ENCODE results near the gene HRH2. TPM values are rescaled to one million over a fixed set of nuclear protein-coding genes. Genes with fewer than 3 reads are reported as not detected.
"Not testable (repeated sequence)": the region's sequence is repeated elsewhere in the genome, so short reads cannot be mapped to it uniquely, and the experiment has no call there.

HRH2 gene
- total RNA-seq, 5 donors from 2014 or later (not counting 1 experiment from before 2014, with no cell fraction given): 2.9 to 14.4 (median 5.5) TPM

- no peaks in the 10 kb centered on the region for H3K9me3 ChIP-seq
- H3K36me3 ChIP-seq (ENCODE audit: control insufficient read depth in 2 of 2, extremely low read depth in 1 of 2, insufficient read depth in 1 of 2, low read length in 1 of 2): no peaks in the 10 kb centered on the region
- no peak overlapping the region for H3K4me3 Mint-ChIP-seq
- ATAC-seq (replicated peaks in 1 of 4) (no peak), DNase-seq (no peak)
- no peaks in the 10 kb centered on the region for H3K9me3 Mint-ChIP-seq
- 46% methylated on average over 7 of the region's 14 CpGs for WGBS (ENCODE audit: insufficient coverage)
- H3K36me3 Mint-ChIP-seq: no peaks in the 10 kb centered on the region
- H3K4me1 Mint-ChIP-seq: peaks cover 0 to 4% (median 3%) of the 10 kb centered on the region in 3 donors
- no peak overlapping the region for H3K27ac Mint-ChIP-seq
- peaks cover 8 to 20% of the 10 kb centered on the region in 2 experiments for H3K27me3 ChIP-seq (replicated peaks in 1 of 2; ENCODE audit: control insufficient read depth in 2 of 2, extremely low read depth in 1 of 2, insufficient read depth in 2 of 2, low read length in 1 of 2)
- H3K27me3 Mint-ChIP-seq: peaks cover 37 to 71% of the 10 kb centered on the region in 2 donors
- POLR2A ChIA-PET: no interaction called here
- H3K27ac ChIP-seq (ENCODE audit: low read length): no peak overlapping the region
- H3K4me3 ChIP-seq (ENCODE audit: control insufficient read depth in 1 of 2, extremely low read depth in 1 of 2, low read length in 1 of 2): no peak overlapping the region
- no peaks in the 10 kb centered on the region for H3K4me1 ChIP-seq (ENCODE audit: control insufficient read depth in 1 of 2, extremely low read depth in 1 of 2, insufficient read depth in 2 of 2, low read length in 2 of 2)
- CTCF ChIA-PET: no interaction called here
Observed at GRCh38 chr5:175750511-175750931, 92.7 kb downstream of the HRH2 start.

GRCh38 chr5:175751369-175751768, 93.5 kb downstream of the HRH2 start:
- Mint-ChIP-seq H3K9me3 (no peaks in the 10 kb centered on the region), H3K27ac (no peak overlapping the region), H3K4me3 (no peak overlapping the region), H3K36me3 (no peaks in the 10 kb centered on the region), H3K27me3 (peaks cover 43 to 72% of the 10 kb centered on the region in 2 donors), H3K4me1 (peaks cover 0 to 4% (median 3%) of the 10 kb centered on the region in 3 donors)
- no peaks in the 10 kb centered on the region for H3K9me3 ChIP-seq
- POLR2A ChIA-PET: no interaction called here
- no peak overlapping the region for H3K27ac ChIP-seq (ENCODE audit: low read length)
- no peak for DNase-seq
- no peaks in the 10 kb centered on the region for H3K4me1 ChIP-seq (ENCODE audit: control insufficient read depth in 1 of 2, extremely low read depth in 1 of 2, insufficient read depth in 2 of 2, low read length in 2 of 2)
- H3K4me3 ChIP-seq (ENCODE audit: control insufficient read depth in 1 of 2, extremely low read depth in 1 of 2, low read length in 1 of 2): no peak overlapping the region
- H3K36me3 ChIP-seq (ENCODE audit: control insufficient read depth in 2 of 2, extremely low read depth in 1 of 2, insufficient read depth in 1 of 2, low read length in 1 of 2): no peaks in the 10 kb centered on the region
- H3K27me3 ChIP-seq (replicated peaks in 1 of 2; ENCODE audit: control insufficient read depth in 2 of 2, extremely low read depth in 1 of 2, insufficient read depth in 2 of 2, low read length in 1 of 2): peaks cover 8 to 23% of the 10 kb centered on the region in 2 experiments
- CTCF ChIA-PET: no interaction called here
- no peak for ATAC-seq (replicated peaks in 1 of 4)
- 92% methylated on average over 4 of the region's 5 CpGs for WGBS (ENCODE audit: insufficient coverage)

- Mint-ChIP-seq H3K4me3 (no peak overlapping the region), H3K27ac (no peak overlapping the region), H3K36me3 (no peaks in the 10 kb centered on the region), H3K4me1 (no peaks in the 10 kb centered on the region), H3K27me3 (peaks cover 46 to 72% of the 10 kb centered on the region in 2 donors), H3K9me3 (no peaks in the 10 kb centered on the region)
- ChIA-PET CTCF (no interaction called here), POLR2A (no interaction called here)
- no peaks in the 10 kb centered on the region for H3K4me1 ChIP-seq (ENCODE audit: control insufficient read depth in 1 of 2, extremely low read depth in 1 of 2, insufficient read depth in 2 of 2, low read length in 2 of 2)
- WGBS (ENCODE audit: insufficient coverage): 52% methylated on average over 6 of the region's 10 CpGs
- H3K27ac ChIP-seq (ENCODE audit: low read length): no peak overlapping the region
- DNase-seq (no peak), ATAC-seq (replicated peaks in 1 of 4) (no peak)
- peaks cover 6 to 26% of the 10 kb centered on the region in 2 experiments for H3K27me3 ChIP-seq (replicated peaks in 1 of 2; ENCODE audit: control insufficient read depth in 2 of 2, extremely low read depth in 1 of 2, insufficient read depth in 2 of 2, low read length in 1 of 2)
- H3K9me3 ChIP-seq: no peaks in the 10 kb centered on the region
- no peaks in the 10 kb centered on the region for H3K36me3 ChIP-seq (ENCODE audit: control insufficient read depth in 2 of 2, extremely low read depth in 1 of 2, insufficient read depth in 1 of 2, low read length in 1 of 2)
- no peak overlapping the region for H3K4me3 ChIP-seq (ENCODE audit: control insufficient read depth in 1 of 2, extremely low read depth in 1 of 2, low read length in 1 of 2)
Observed at GRCh38 chr5:175752826-175753535, 95.1 kb downstream of the HRH2 start.

- Mint-ChIP-seq H3K27me3 (peaks cover 54 to 69% of the 10 kb centered on the region in 2 donors), H3K36me3 (no peaks in the 10 kb centered on the region), H3K4me3 (no peak overlapping the region), H3K4me1 (no peaks in the 10 kb centered on the region), H3K27ac (no peak overlapping the region), H3K9me3 (no peaks in the 10 kb centered on the region)
- no peak overlapping the region for H3K4me3 ChIP-seq (ENCODE audit: control insufficient read depth in 1 of 2, extremely low read depth in 1 of 2, low read length in 1 of 2)
- no peaks in the 10 kb centered on the region for H3K4me1 ChIP-seq (ENCODE audit: control insufficient read depth in 1 of 2, extremely low read depth in 1 of 2, insufficient read depth in 2 of 2, low read length in 2 of 2)
- no peaks in the 10 kb centered on the region for H3K9me3 ChIP-seq
- H3K36me3 ChIP-seq (ENCODE audit: control insufficient read depth in 2 of 2, extremely low read depth in 1 of 2, insufficient read depth in 1 of 2, low read length in 1 of 2): no peaks in the 10 kb centered on the region
- H3K27ac ChIP-seq (ENCODE audit: low read length): no peak overlapping the region
- POLR2A ChIA-PET: no interaction called here
- CTCF ChIA-PET: interaction anchor here in 1 of 2 donors (0.6 kb wide), 1 partner anchor 133 kb away, joined by 4 read pairs; no protein-coding TSS in a partner anchor
- DNase-seq (no peak), ATAC-seq (replicated peaks in 1 of 4) (no peak)
- 44% methylated on average over 4 of the region's 19 CpGs for WGBS (ENCODE audit: insufficient coverage)
- peaks cover 4 to 23% of the 10 kb centered on the region in 2 experiments for H3K27me3 ChIP-seq (replicated peaks in 1 of 2; ENCODE audit: control insufficient read depth in 2 of 2, extremely low read depth in 1 of 2, insufficient read depth in 2 of 2, low read length in 1 of 2)
Observed at GRCh38 chr5:175753536-175754402, 95.9 kb downstream of the HRH2 start.

GRCh38 chr5:175759991-175760390, 102.1 kb downstream of the HRH2 start:
- H3K36me3 ChIP-seq (ENCODE audit: control insufficient read depth in 2 of 2, extremely low read depth in 1 of 2, insufficient read depth in 1 of 2, low read length in 1 of 2); H3K4me3 ChIP-seq (ENCODE audit: control insufficient read depth in 1 of 2, extremely low read depth in 1 of 2, low read length in 1 of 2); H3K36me3 Mint-ChIP-seq; H3K4me1 Mint-ChIP-seq; POLR2A ChIA-PET; H3K27ac Mint-ChIP-seq; CTCF ChIA-PET; H3K9me3 ChIP-seq; H3K27ac ChIP-seq (ENCODE audit: low read length); H3K4me1 ChIP-seq (ENCODE audit: control insufficient read depth in 1 of 2, extremely low read depth in 1 of 2, insufficient read depth in 2 of 2, low read length in 2 of 2); DNase-seq; H3K4me3 Mint-ChIP-seq; H3K9me3 Mint-ChIP-seq; ATAC-seq (replicated peaks in 1 of 4): not testable (repeated sequence)
- 50% methylated on average over 1 of the region's 1 CpG for WGBS (ENCODE audit: insufficient coverage)
- peaks cover 42 to 46% of the 10 kb centered on the region in 2 donors for H3K27me3 Mint-ChIP-seq
- peaks cover 0 to 13% of the 10 kb centered on the region in 2 experiments for H3K27me3 ChIP-seq (replicated peaks in 1 of 2; ENCODE audit: control insufficient read depth in 2 of 2, extremely low read depth in 1 of 2, insufficient read depth in 2 of 2, low read length in 1 of 2)
